Liver (tissue), 9 donors: ENCODE measurements around the gene NEK8. TPM values are rescaled to one million over a fixed set of nuclear protein-coding genes. Genes with fewer than 3 reads are reported as not detected.

Experiments
- DNase-seq: peaks from one replicate; pipeline ENCODE4 v3.0.0-alpha.2; 2017; ENCODE audit warnings: low spot score
- H3K27ac ChIP-seq, 2 donors: one replicate each; pipeline ENCODE4 v1.7.0; 2013; ENCODE audit warnings: inconsistent platforms in 2 of 2, low read length in 2 of 2, control low read depth in 1 of 2, low read depth in 1 of 2, mild to moderate bottlenecking in 1 of 2
- H3K27me3 ChIP-seq, 4 donors: one replicate each; pipeline versions ENCODE4 v1.6.1 to v1.7.0; 2013; ENCODE audit warnings: low read length in 3 of 4, inconsistent platforms in 1 of 4, mild to moderate bottlenecking in 1 of 4, moderate library complexity in 1 of 4; ENCODE audit not compliant: control insufficient read depth in 4 of 4, insufficient read depth in 4 of 4
- H3K36me3 ChIP-seq, 4 donors: one replicate each; pipeline versions ENCODE4 v1.6.1 to v1.7.0; 2013; ENCODE audit warnings: low read length in 3 of 4, mild to moderate bottlenecking in 3 of 4, low read depth in 1 of 4, moderate library complexity in 1 of 4; ENCODE audit not compliant: control insufficient read depth in 4 of 4, insufficient read depth in 3 of 4
- H3K4me1 ChIP-seq, 4 donors: one replicate each; pipeline versions ENCODE4 v1.6.1 to v1.7.0; 2013; ENCODE audit warnings: low read length in 3 of 4, mild to moderate bottlenecking in 3 of 4, moderate library complexity in 1 of 4; ENCODE audit not compliant: control insufficient read depth in 4 of 4, insufficient read depth in 4 of 4
- H3K4me3 ChIP-seq, 3 donors: one replicate each; pipeline versions ENCODE4 v1.6.1 to v1.7.0; 2013; ENCODE audit warnings: low read length in 3 of 3, control low read depth in 1 of 3, low read depth in 1 of 3, mild to moderate bottlenecking in 1 of 3
- H3K9ac ChIP-seq, 2 donors: one replicate each; pipeline ENCODE4 v1.7.0; 2013; ENCODE audit warnings: low read length in 2 of 2, mild to moderate bottlenecking in 2 of 2, moderate library complexity in 2 of 2, control low read depth in 1 of 2, low read depth in 1 of 2
- H3K9me3 ChIP-seq, 4 donors: one replicate each; pipeline versions ENCODE4 v1.6.1 to v1.7.0; 2013; ENCODE audit warnings: low read length in 3 of 4; ENCODE audit not compliant: control insufficient read depth in 4 of 4
- CTCF ChIP-seq: fragments of 150-350 bp; IDR thresholded peaks from 2 replicates; pipeline ENCODE4 v1.5.1; 2017; ENCODE audit warnings: improper control_type of control experiment, low read depth, low read length; ENCODE audit not compliant: missing input control
- EGR1 ChIP-seq, 2 donors: IDR thresholded peaks; 2 replicates each; pipeline ENCODE4 v1.6.1; 2016 to 2018; ENCODE audit warnings: antibody characterized with exemption in 2 of 2, low read depth in 2 of 2
- FOXA1 ChIP-seq: IDR thresholded peaks from 2 replicates; pipeline ENCODE4 v1.6.1; 2016; ENCODE audit warnings: antibody characterized with exemption
- FOXA2 ChIP-seq: IDR thresholded peaks from 2 replicates; pipeline ENCODE4 v1.6.1; 2016; ENCODE audit warnings: antibody characterized with exemption
- GABPA ChIP-seq, 2 donors: IDR thresholded peaks in 1 of 2; conservative IDR thresholded peaks in 1 of 2; 2 replicates each; pipeline ENCODE4 v1.6.1; 2016; ENCODE audit warnings: antibody characterized with exemption in 2 of 2, mild to moderate bottlenecking in 1 of 2, moderate library complexity in 1 of 2
- HNF4A ChIP-seq, 2 donors: conservative IDR thresholded peaks; 2 replicates each; pipeline ENCODE4 v1.6.1; 2016; ENCODE audit warnings: antibody characterized with exemption in 2 of 2, mild to moderate bottlenecking in 2 of 2
- HNF4G ChIP-seq: IDR thresholded peaks from 2 replicates; pipeline ENCODE4 v1.6.1; 2016; ENCODE audit warnings: antibody characterized with exemption
- JUND ChIP-seq, 2 donors: IDR thresholded peaks; 2 replicates each; pipeline ENCODE4 v1.6.1; 2016; ENCODE audit warnings: antibody characterized with exemption in 2 of 2
- MAX ChIP-seq: IDR thresholded peaks from 2 replicates; pipeline ENCODE4 v1.6.1; 2016; ENCODE audit warnings: antibody characterized with exemption
- NR2F2 ChIP-seq: IDR thresholded peaks from 2 replicates; pipeline ENCODE4 v1.6.1; 2016; ENCODE audit warnings: antibody characterized with exemption
- RAD21 ChIP-seq, 2 donors: IDR thresholded peaks; 2 replicates each; pipeline ENCODE4 v1.6.1; 2016; ENCODE audit warnings: antibody characterized with exemption in 2 of 2, mild to moderate bottlenecking in 2 of 2
- REST ChIP-seq: IDR thresholded peaks from 2 replicates; pipeline ENCODE4 v1.6.1; 2016; ENCODE audit warnings: antibody characterized with exemption, mild to moderate bottlenecking
- RXRA ChIP-seq, 2 donors: IDR thresholded peaks; 2 replicates each; pipeline ENCODE4 v1.6.1; 2017 to 2018; ENCODE audit warnings: antibody characterized with exemption in 2 of 2, mild to moderate bottlenecking in 1 of 2
- SP1 ChIP-seq: IDR thresholded peaks from 2 replicates; pipeline ENCODE4 v1.6.1; 2018; ENCODE audit warnings: antibody characterized with exemption, mild to moderate bottlenecking
- TAF1 ChIP-seq: conservative IDR thresholded peaks from 2 replicates; pipeline ENCODE4 v1.6.1; 2016; ENCODE audit warnings: antibody characterized with exemption, mild to moderate bottlenecking
- YY1 ChIP-seq: IDR thresholded peaks from 2 replicates; pipeline ENCODE4 v1.6.1; 2016; ENCODE audit warnings: antibody characterized with exemption, mild to moderate bottlenecking
- WGBS: extraction: QIAGEN DNeasy Blood & Tissue Kit; methylation state at CpG from one replicate; pipeline ENCODE4 v1.1.7; 2013; 5-methylcytosine and 5-hydroxymethylcytosine counted together
- polyA plus RNA-seq, 2 donors: library from polyadenylated mRNA; stranded (reverse) in 1 of 2; unstranded in 1 of 2; fragments of 200-250 nt in 1 of 2; fragments of >200 nt in 1 of 2; fragmentation: Nextera tagmentation in 1 of 2; extraction: Ambion mirVana in 1 of 2; gene quantifications; one replicate each; pipeline versions ENCODE4 v1.2.1 to v1.2.3, GENCODE V29; 2013 to 2015
- total RNA-seq, 2 donors: library from RNA; depleted of rRNA; stranded (reverse); fragments of >200 nt; gene quantifications; one replicate each; pipeline ENCODE4 v1.2.3, GENCODE V29; 2014
- TF ChIP-seq, protein P1 (sequence below): IDR thresholded peaks from 2 replicates; pipeline ENCODE4 v1.6.1; 2016; ENCODE audit warnings: antibody characterized with exemption
- TF ChIP-seq, protein P2 (sequence below): IDR thresholded peaks from 2 replicates; pipeline ENCODE4 v1.6.1; 2016; ENCODE audit warnings: antibody characterized with exemption
- donor health status: healthy.
- donor health status: healthy.
- donor health status: healthy.
- donor health status: healthy.
- donor health status: healthy.

Gene NEK8
- total and polyA plus RNA-seq, 4 donors: 1.7 to 7.8 (median 4.5) TPM

GRCh38 chr17:28693869-28694268, 34.7 kb upstream of the NEK8 start (continued):
- TF ChIP-seq, protein P1, sequence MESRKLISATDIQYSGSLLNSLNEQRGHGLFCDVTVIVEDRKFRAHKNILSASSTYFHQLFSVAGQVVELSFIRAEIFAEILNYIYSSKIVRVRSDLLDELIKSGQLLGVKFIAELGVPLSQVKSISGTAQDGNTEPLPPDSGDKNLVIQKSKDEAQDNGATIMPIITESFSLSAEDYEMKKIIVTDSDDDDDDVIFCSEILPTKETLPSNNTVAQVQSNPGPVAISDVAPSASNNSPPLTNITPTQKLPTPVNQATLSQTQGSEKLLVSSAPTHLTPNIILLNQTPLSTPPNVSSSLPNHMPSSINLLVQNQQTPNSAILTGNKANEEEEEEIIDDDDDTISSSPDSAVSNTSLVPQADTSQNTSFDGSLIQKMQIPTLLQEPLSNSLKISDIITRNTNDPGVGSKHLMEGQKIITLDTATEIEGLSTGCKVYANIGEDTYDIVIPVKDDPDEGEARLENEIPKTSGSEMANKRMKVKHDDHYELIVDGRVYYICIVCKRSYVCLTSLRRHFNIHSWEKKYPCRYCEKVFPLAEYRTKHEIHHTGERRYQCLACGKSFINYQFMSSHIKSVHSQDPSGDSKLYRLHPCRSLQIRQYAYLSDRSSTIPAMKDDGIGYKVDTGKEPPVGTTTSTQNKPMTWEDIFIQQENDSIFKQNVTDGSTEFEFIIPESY: no peak
- TF ChIP-seq, protein P2, sequence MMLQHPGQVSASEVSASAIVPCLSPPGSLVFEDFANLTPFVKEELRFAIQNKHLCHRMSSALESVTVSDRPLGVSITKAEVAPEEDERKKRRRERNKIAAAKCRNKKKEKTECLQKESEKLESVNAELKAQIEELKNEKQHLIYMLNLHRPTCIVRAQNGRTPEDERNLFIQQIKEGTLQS: no peak
- TF ChIP-seq YY1: no peak
- no peak for TF ChIP-seq MAX
- TF ChIP-seq TAF1: no peak
- no peak for TF ChIP-seq HNF4A (conservative IDR thresholded peaks at IDR 0.05)
- no peak for TF ChIP-seq FOXA2
- no peak for TF ChIP-seq NR2F2
- no peak for TF ChIP-seq EGR1 (IDR thresholded peaks at IDR 0.05; ENCODE audit: low read depth in 2 of 2)
- TF ChIP-seq RXRA (IDR thresholded peaks at IDR 0.05): no peak

DNA sequence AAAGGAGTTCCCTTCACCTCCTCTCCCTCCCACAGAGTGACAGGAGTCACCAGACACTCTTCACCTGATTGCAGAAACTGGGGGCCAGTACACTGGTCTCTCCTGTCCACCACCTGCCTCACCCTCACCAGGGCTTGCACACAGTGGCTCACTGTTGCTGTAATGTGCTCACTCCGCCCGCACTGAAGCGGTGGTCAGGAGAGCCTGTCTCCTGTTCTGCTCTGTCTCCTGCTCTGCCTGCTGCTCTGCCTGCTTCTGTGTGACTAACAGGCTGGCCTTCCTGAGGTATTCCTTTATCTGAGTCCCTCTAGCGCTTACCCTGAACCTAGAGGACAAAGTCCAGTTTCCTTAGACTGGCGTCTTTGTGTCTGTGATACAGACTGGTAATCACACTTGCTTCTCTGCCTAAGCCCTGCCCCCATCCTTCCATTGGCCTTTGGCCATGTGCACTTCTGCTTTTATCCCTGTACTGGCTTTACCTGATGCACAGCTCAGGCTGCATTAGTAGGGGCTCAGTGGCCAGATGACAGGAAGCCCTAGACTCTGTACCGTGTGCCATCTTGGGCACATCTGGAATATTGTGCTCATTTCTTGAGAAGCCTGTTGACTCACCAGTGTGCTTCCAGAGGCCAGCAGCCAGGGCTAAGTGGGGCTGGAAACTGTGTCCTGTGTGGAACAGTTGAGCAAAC, 30.2 kb upstream of the NEK8 start:
- peak; percentile 58 for DNase-seq
- Histone ChIP-seq H3K36me3 (peaks cover 17 to 94% (median 75%) of the 10 kb centered on the region in 4 donors), H3K27ac (peak overlapping the region in 1 of 2 donors; percentile 48), H3K9ac (no peak overlapping the region), H3K4me3 (no peak overlapping the region), H3K27me3 (no peaks in the 10 kb centered on the region), H3K9me3 (no peaks in the 10 kb centered on the region), H3K4me1 (peaks cover 4 to 20% (median 16%) of the 10 kb centered on the region in 4 donors)
- WGBS: 46% methylated on average over 6 of the region's 6 CpGs
- TF ChIP-seq YY1 (peak; percentile 38), NR2F2 (peak; percentile 29), GABPA (IDR thresholded peaks at IDR 0.05 in 1 of 2, conservative IDR thresholded peaks at IDR 0.05 in 1 of 2) (no peak), HNF4G (peak; percentile 98), RXRA (IDR thresholded peaks at IDR 0.05) (peak; percentile 63 to 71), TAF1 (peak; percentile 92), SP1 (peak; percentile 97), RAD21 (IDR thresholded peaks at IDR 0.05) (peak in 1 of 2 donors; percentile 64), HNF4A (conservative IDR thresholded peaks at IDR 0.05) (peak; percentile 98 to 99), EGR1 (IDR thresholded peaks at IDR 0.05; ENCODE audit: low read depth in 2 of 2) (no peak), MAX (peak; percentile 67), FOXA2 (no peak), REST (peak; percentile 76), CTCF (no peak), FOXA1 (no peak), JUND (IDR thresholded peaks at IDR 0.05) (peak; percentile 72 to 79)
- TF ChIP-seq, protein P1: no peak
- TF ChIP-seq, protein P2: no peak
